Loucy (cell line): ENCODE data around the gene ST6GALNAC4.

ENCODE experiments used
- EZH2phosphoT487 ChIP-seq: fragments of 200-600 bp; IDR thresholded peaks from 2 replicates; pipeline ENCODE4 v1.6.1; 2018; ENCODE audit warnings: antibody characterized with exemption, mild to moderate bottlenecking, moderate library complexity, borderline replicate concordance
- TF ChIP-seq, protein P1 (sequence below): fragments of 200-600 bp; sonication (generic); conservative IDR thresholded peaks from 2 replicates; pipeline ENCODE4 v1.5.1; 2014; ENCODE audit warnings: mild to moderate bottlenecking, antibody characterized with exemption, low read length

- TF ChIP-seq, protein P1, sequence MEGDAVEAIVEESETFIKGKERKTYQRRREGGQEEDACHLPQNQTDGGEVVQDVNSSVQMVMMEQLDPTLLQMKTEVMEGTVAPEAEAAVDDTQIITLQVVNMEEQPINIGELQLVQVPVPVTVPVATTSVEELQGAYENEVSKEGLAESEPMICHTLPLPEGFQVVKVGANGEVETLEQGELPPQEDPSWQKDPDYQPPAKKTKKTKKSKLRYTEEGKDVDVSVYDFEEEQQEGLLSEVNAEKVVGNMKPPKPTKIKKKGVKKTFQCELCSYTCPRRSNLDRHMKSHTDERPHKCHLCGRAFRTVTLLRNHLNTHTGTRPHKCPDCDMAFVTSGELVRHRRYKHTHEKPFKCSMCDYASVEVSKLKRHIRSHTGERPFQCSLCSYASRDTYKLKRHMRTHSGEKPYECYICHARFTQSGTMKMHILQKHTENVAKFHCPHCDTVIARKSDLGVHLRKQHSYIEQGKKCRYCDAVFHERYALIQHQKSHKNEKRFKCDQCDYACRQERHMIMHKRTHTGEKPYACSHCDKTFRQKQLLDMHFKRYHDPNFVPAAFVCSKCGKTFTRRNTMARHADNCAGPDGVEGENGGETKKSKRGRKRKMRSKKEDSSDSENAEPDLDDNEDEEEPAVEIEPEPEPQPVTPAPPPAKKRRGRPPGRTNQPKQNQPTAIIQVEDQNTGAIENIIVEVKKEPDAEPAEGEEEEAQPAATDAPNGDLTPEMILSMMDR, result no peak
- no peak for TF ChIP-seq EZH2phosphoT487
Measured at GRCh38 chr9:127876026-127876763, 40.6 kb downstream of the ST6GALNAC4 start.
